Immature natural killer cell (primary cell): ENCODE data around the gene PHKG1. TPM values are rescaled to one million over a fixed set of nuclear protein-coding genes. Genes with fewer than 3 reads are reported as not detected.
"Not testable (repeated sequence)": the region's sequence is repeated elsewhere in the genome, so short reads cannot be mapped to it uniquely, and the experiment has no call there.

Experiments used
- DNase-seq, 3 donors: peaks; one replicate each; pipeline ENCODE4 v3.0.0; 2022; ENCODE audit warnings: mixed read lengths in 1 of 3
- H3K27ac Mint-ChIP-seq, 6 donors: one replicate each; pipeline ENCODE4 v1.8.0; 2020; ENCODE audit warnings: mixed read lengths in 6 of 6, mild to moderate bottlenecking in 5 of 6, inconsistent platforms in 4 of 6, moderate library complexity in 3 of 6
- H3K27me3 Mint-ChIP-seq, 3 donors: one replicate each; pipeline ENCODE4 v1.8.0; 2020 to 2021; ENCODE audit warnings: low read depth in 3 of 3, mild to moderate bottlenecking in 3 of 3, mixed read lengths in 3 of 3, moderate library complexity in 3 of 3, inconsistent platforms in 1 of 3
- H3K36me3 Mint-ChIP-seq, 3 donors: one replicate each; pipeline ENCODE4 v1.8.0; 2020; ENCODE audit warnings: mixed read lengths in 3 of 3, inconsistent platforms in 2 of 3, mild to moderate bottlenecking in 2 of 3
- H3K4me1 Mint-ChIP-seq, 2 donors: one replicate each; pipeline ENCODE4 v1.8.0; 2020; ENCODE audit warnings: inconsistent platforms in 2 of 2, mild to moderate bottlenecking in 2 of 2, mixed read lengths in 2 of 2, moderate library complexity in 1 of 2
- H3K4me3 Mint-ChIP-seq, 5 donors: one replicate each; pipeline ENCODE4 v1.8.0; 2020; ENCODE audit warnings: mild to moderate bottlenecking in 5 of 5, mixed read lengths in 5 of 5, inconsistent platforms in 3 of 5, moderate library complexity in 3 of 5
- H3K9me3 Mint-ChIP-seq, 6 donors: one replicate each; pipeline ENCODE4 v1.8.0; 2020; ENCODE audit warnings: mild to moderate bottlenecking in 6 of 6, mixed read lengths in 6 of 6, inconsistent platforms in 4 of 6, moderate library complexity in 3 of 6
- polyA plus RNA-seq, 3 donors: library from polyadenylated mRNA; unstranded; fragments of 300-500 nt; fragmentation: Illumina TruSeq; gene quantifications; one replicate each; pipeline ENCODE4 v1.2.3, GENCODE V29; 2021

PHKG1 gene
- polyA plus RNA-seq, 3 donors from 2014 or later, result 0.10 to 0.16 TPM; not detected in 1

- Mint-ChIP-seq H3K27me3 (peaks cover 0 to 7% (median 2%) of the 10 kb centered on the region in 3 donors), H3K9me3 (no peaks in the 10 kb centered on the region), H3K27ac (no peak overlapping the region), H3K4me3 (no peak overlapping the region), H3K4me1 (peaks cover 15 to 17% of the 10 kb centered on the region in 2 donors), H3K36me3 (no peaks in the 10 kb centered on the region)
- no peak for DNase-seq
Measured at GRCh38 chr7:56046721-56047445, 45.9 kb downstream of the PHKG1 start.

GRCh38 chr7:56045758-56046157 lies 47.0 kb downstream of the PHKG1 start:
- not testable (repeated sequence) for H3K27ac Mint-ChIP-seq, DNase-seq, H3K27me3 Mint-ChIP-seq, H3K9me3 Mint-ChIP-seq, H3K4me3 Mint-ChIP-seq, H3K36me3 Mint-ChIP-seq, H3K4me1 Mint-ChIP-seq

GRCh38 chr7:56040730-56041129 lies 52.0 kb downstream of the PHKG1 start:
- Mint-ChIP-seq H3K36me3 (no peaks in the 10 kb centered on the region), H3K9me3 (no peaks in the 10 kb centered on the region), H3K4me3 (no peak overlapping the region), H3K27ac (no peak overlapping the region), H3K27me3 (no peaks in the 10 kb centered on the region), H3K4me1 (no peaks in the 10 kb centered on the region)
- no peak for DNase-seq

- no peaks in the 10 kb centered on the region for H3K36me3 Mint-ChIP-seq
- no peaks in the 10 kb centered on the region for H3K9me3 Mint-ChIP-seq
- peak overlapping the region in 4 of 6 donors; percentile 2 to 55 (median 32) for H3K27ac Mint-ChIP-seq
- peak; percentile 55 to 59 (median 58) for DNase-seq
- H3K27me3 Mint-ChIP-seq, result peaks cover 0 to 2% (median 1%) of the 10 kb centered on the region in 3 donors
- H3K4me3 Mint-ChIP-seq, result peak overlapping the region; percentile 83 to 89 (median 86)
- H3K4me1 Mint-ChIP-seq, result peaks cover 4 to 7% of the 10 kb centered on the region in 2 donors
Measured at GRCh38 chr7:56033671-56034432, 58.9 kb downstream of the PHKG1 start.

GRCh38 chr7:56032578-56032977 lies 60.2 kb downstream of the PHKG1 start:
- DNase-seq, H3K4me1 Mint-ChIP-seq, H3K27ac Mint-ChIP-seq, H3K36me3 Mint-ChIP-seq, H3K27me3 Mint-ChIP-seq, H3K9me3 Mint-ChIP-seq: not testable (repeated sequence)
- H3K4me3 Mint-ChIP-seq, result peak overlapping the region in 4 of 5 donors; percentile 13 to 64 (median 34)

- H3K36me3 Mint-ChIP-seq, H3K4me1 Mint-ChIP-seq, H3K27me3 Mint-ChIP-seq, H3K27ac Mint-ChIP-seq, H3K9me3 Mint-ChIP-seq, DNase-seq: not testable (repeated sequence)
- peak overlapping the region in 1 of 5 donors; percentile 45 for H3K4me3 Mint-ChIP-seq
Measured at GRCh38 chr7:56031556-56031955, 61.2 kb downstream of the PHKG1 start.

- no peaks in the 10 kb centered on the region for H3K9me3 Mint-ChIP-seq
- no peaks in the 10 kb centered on the region for H3K36me3 Mint-ChIP-seq
- no peak overlapping the region for H3K4me3 Mint-ChIP-seq
- no peak for DNase-seq
- H3K27ac Mint-ChIP-seq, result no peak overlapping the region
- H3K4me1 Mint-ChIP-seq, result peaks cover 4 to 7% of the 10 kb centered on the region in 2 donors
- peaks cover 0 to 2% (median 1%) of the 10 kb centered on the region in 3 donors for H3K27me3 Mint-ChIP-seq
Measured at GRCh38 chr7:56030340-56030739, 62.4 kb downstream of the PHKG1 start.

Other genes starting within 250 kb of the PHKG1 start
- gene SEPTIN14, start 230.2 kb downstream of the PHKG1 start, polyA plus RNA-seq, result not detected
- gene ZNF713, start 205.5 kb downstream of the PHKG1 start, polyA plus RNA-seq, result 1 to 10 TPM in 2 of 3 donors, not detected in 1; 1.2 to 4.3 TPM
- 10 to 100 TPM; 13.8 to 20.2 (median 16.4) TPM for gene MRPS17, start 141.1 kb downstream of the PHKG1 start, polyA plus RNA-seq
- gene NIPSNAP2, start 128.4 kb downstream of the PHKG1 start, polyA plus RNA-seq, result 10 to 100 TPM; 37.6 to 58.6 (median 54.1) TPM
- 1 to 10 TPM; 3.2 to 6.8 (median 5.1) TPM for gene PSPH, start 41.5 kb downstream of the PHKG1 start, polyA plus RNA-seq
- gene CCT6A, start 41.2 kb downstream of the PHKG1 start, polyA plus RNA-seq, result 10 to 100 TPM; 64.6 to 91.0 (median 77.6) TPM
- 100 to 1,000 TPM in 2 of 3 donors, 10 to 100 TPM in 1; 86.1 to 198 (median 188) TPM for gene SUMF2, start 28.7 kb downstream of the PHKG1 start, polyA plus RNA-seq
- gene CHCHD2, start 13.5 kb upstream of the PHKG1 start, polyA plus RNA-seq, result 100 to 1,000 TPM; 512 to 798 (median 585) TPM
- not detected for gene NUPR2, start 23.5 kb upstream of the PHKG1 start, polyA plus RNA-seq